ENCODE measurements around the gene EIF5.

The EIF5 gene

GRCh38 chr14:103311171-103311997, 22.7 kb upstream of the EIF5 start:
- Histone ChIP-seq H3K4me3 (no peak overlapping the region), H3K27ac (no peak overlapping the region)
- TF ChIP-seq, protein P1, sequence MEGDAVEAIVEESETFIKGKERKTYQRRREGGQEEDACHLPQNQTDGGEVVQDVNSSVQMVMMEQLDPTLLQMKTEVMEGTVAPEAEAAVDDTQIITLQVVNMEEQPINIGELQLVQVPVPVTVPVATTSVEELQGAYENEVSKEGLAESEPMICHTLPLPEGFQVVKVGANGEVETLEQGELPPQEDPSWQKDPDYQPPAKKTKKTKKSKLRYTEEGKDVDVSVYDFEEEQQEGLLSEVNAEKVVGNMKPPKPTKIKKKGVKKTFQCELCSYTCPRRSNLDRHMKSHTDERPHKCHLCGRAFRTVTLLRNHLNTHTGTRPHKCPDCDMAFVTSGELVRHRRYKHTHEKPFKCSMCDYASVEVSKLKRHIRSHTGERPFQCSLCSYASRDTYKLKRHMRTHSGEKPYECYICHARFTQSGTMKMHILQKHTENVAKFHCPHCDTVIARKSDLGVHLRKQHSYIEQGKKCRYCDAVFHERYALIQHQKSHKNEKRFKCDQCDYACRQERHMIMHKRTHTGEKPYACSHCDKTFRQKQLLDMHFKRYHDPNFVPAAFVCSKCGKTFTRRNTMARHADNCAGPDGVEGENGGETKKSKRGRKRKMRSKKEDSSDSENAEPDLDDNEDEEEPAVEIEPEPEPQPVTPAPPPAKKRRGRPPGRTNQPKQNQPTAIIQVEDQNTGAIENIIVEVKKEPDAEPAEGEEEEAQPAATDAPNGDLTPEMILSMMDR (IDR thresholded peaks at IDR 0.05): no peak
- DNase-seq (ENCODE audit: low spot score): peak; percentile 46

DNA sequence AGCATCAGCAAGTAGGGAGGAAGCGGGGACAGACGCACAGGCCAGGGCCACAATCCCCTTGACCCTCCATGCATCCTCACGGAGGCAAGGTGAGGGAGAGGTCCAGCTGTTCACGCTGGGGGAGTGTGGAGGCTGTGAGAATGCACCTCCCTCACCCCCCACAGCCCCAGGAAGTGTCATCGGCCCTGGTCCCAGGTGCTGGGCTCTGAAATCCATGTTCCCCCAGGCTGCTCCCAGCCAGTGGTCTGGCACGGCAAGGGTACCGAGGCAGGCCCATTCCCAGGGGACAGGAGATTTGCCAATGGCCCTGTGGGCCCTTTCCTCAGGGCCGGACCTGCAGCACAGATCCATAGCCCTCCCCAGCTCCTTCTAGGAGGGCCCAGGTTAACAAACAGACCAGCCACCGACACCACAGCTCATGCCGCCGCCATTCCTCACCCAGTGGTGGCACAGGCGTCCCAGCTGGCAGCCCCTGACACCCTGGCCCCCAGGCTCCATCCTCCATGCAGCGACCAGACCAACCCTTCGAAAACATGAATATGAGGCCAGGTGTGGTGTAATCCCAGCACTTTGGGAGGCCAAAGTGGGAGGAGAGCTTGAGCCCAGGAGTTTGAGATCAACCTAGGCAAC, 21.9 kb upstream of the EIF5 start:
- H3K4me3 ChIP-seq: no peak overlapping the region
- TF ChIP-seq, protein P1 (IDR thresholded peaks at IDR 0.05): no peak
- DNase-seq (ENCODE audit: low spot score): no peak
- H3K27ac ChIP-seq: no peak overlapping the region

DNA sequence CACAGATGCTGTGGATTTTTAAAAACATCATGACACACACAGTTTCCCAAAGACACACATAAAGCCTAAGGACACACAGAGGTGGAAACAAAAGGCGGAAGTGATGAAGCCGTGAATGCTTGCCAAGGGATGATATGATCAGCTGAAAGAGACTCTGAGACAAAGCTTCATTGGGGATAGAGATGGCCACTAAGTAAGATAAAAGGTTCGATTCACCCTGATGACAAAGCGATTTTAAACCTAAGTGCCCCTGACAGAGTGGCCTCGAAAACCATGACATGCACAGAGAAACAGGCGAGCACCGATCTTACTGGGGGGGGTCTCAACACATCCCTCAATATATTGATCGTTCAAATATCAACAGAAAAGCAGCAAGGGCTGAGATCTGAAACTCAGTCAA, 20.3 kb upstream of the EIF5 start:
- DNase-seq (ENCODE audit: low spot score): no peak
- Histone ChIP-seq H3K27ac (no peak overlapping the region), H3K4me3 (no peak overlapping the region)

GRCh38 chr14:103314496-103315277, 19.4 kb upstream of the EIF5 start:
- H3K4me3 ChIP-seq: no peak overlapping the region
- no peak for DNase-seq (ENCODE audit: low spot score)
- TF ChIP-seq, protein P1 (IDR thresholded peaks at IDR 0.05): no peak
- H3K27ac ChIP-seq: no peak overlapping the region

More for the DNA sequence above, 20.3 kb upstream of the EIF5 start:
- TF ChIP-seq, protein P1 (IDR thresholded peaks at IDR 0.05): no peak

GRCh38 chr14:103315351-103315911, 18.6 kb upstream of the EIF5 start:
- Histone ChIP-seq H3K27ac (peak overlapping the region in 1 of 2 donors; percentile 7), H3K4me3 (no peak overlapping the region)
- no peak for DNase-seq (ENCODE audit: low spot score)
- TF ChIP-seq, protein P1 (IDR thresholded peaks at IDR 0.05): no peak

GRCh38 chr14:103315941-103316340, 18.1 kb upstream of the EIF5 start:
- DNase-seq (ENCODE audit: low spot score): no peak
- TF ChIP-seq, protein P1 (IDR thresholded peaks at IDR 0.05): no peak
- Histone ChIP-seq H3K4me3 (no peak overlapping the region), H3K27ac (no peak overlapping the region)
